IMR-90 (cell line): ENCODE measurements around the gene ZNF195. TPM values are rescaled to one million over a fixed set of nuclear protein-coding genes. Genes with fewer than 3 reads are reported as not detected.
"Not testable (repeated sequence)": the region's sequence is repeated elsewhere in the genome, so short reads cannot be mapped to it uniquely, and the experiment has no call there.

Source experiments
- ATAC-seq: fragments of 200-7000 bp; cut with Tn5 transposase; 2 replicates; pipeline ENCODE4 v1.9.1; 2020; ENCODE audit warnings: low read depth, mild to moderate bottlenecking, moderate library complexity
- BruUV-seq: library from RNA; stranded (reverse); fragments of 400-500 nt; replicated peaks from 2 replicates; lab custom pipeline; 2021; lab: Mats Ljungman, UMichigan
- CTCF ChIA-PET: fragments of 300-600 bp; formaldehyde crosslinking; extraction: SDS; loops from one replicate; lab custom pipeline; 2021; ENCODE audit warnings: antibody characterized with exemption; lab: Yijun Ruan, JAX
- POLR2A ChIA-PET: fragments of 300-600 bp; sonication (Branson Sonifier 250); formaldehyde crosslinking; loops from one replicate; lab custom pipeline; 2022; ENCODE audit warnings: antibody characterized with exemption; ENCODE audit not compliant: unreplicated experiment; lab: Charles Lee
- DNase-seq: peaks from one replicate; pipeline ENCODE4 v3.0.0; 2013
- H2AFZ ChIP-seq: replicated peaks from 2 replicates; pipeline ENCODE3; 2013; ENCODE audit warnings: low read length, mild to moderate bottlenecking; ENCODE audit not compliant: poor library complexity
- H2AK5ac ChIP-seq: 2 replicates; pipeline ENCODE4 v1.6.1; 2013; ENCODE audit warnings: low read depth, low read length, inconsistent platforms
- H2AK9ac ChIP-seq: replicated peaks from 2 replicates; pipeline ENCODE3; 2013; ENCODE audit warnings: mild to moderate bottlenecking, low read depth, low read length, moderate library complexity; ENCODE audit not compliant: poor library complexity
- H2BK120ac ChIP-seq: 2 replicates; pipeline ENCODE4 v1.6.1; 2013; ENCODE audit warnings: low read depth, low read length, inconsistent platforms
- H2BK15ac ChIP-seq: 3 replicates; pipeline ENCODE4 v1.6.1; 2013; ENCODE audit warnings: low read depth, low read length, inconsistent platforms
- H2BK20ac ChIP-seq: 2 replicates; pipeline ENCODE4 v1.6.1; 2013; ENCODE audit warnings: low read depth, mild to moderate bottlenecking, inconsistent platforms, low read length, moderate library complexity
- H2BK5ac ChIP-seq: 2 replicates; pipeline ENCODE4 v1.6.1; 2013; ENCODE audit warnings: mild to moderate bottlenecking, low read depth, low read length, inconsistent platforms; ENCODE audit not compliant: poor library complexity, severe bottlenecking
- H3K14ac ChIP-seq: replicated peaks from 2 replicates; pipeline ENCODE4 v1.6.1; 2013; ENCODE audit warnings: low read depth, low read length, inconsistent platforms
- H3K18ac ChIP-seq: 2 replicates; pipeline ENCODE4 v1.6.1; 2013; ENCODE audit warnings: low read depth, low read length, control low read depth
- H3K23ac ChIP-seq: 2 replicates; pipeline ENCODE4 v1.6.1; 2013; ENCODE audit warnings: low read depth, low read length, inconsistent platforms
- H3K27ac ChIP-seq: 2 replicates; pipeline ENCODE4 v1.5.1; 2013; ENCODE audit warnings: mild to moderate bottlenecking, control low read depth, low read length; ENCODE audit not compliant: insufficient read depth
- H3K27me3 ChIP-seq: 2 replicates; pipeline ENCODE4 v1.6.1; 2013; ENCODE audit warnings: low read length; ENCODE audit not compliant: control insufficient read depth, insufficient read depth
- H3K36me3 ChIP-seq: 2 replicates; pipeline ENCODE4 v1.6.1; 2013; ENCODE audit warnings: low read length, mixed read lengths; ENCODE audit not compliant: control insufficient read depth, insufficient read depth
- H3K4ac ChIP-seq: 2 replicates; pipeline ENCODE4 v1.6.1; 2013; ENCODE audit warnings: low read depth, low read length, inconsistent platforms
- H3K4me1 ChIP-seq: 2 replicates; pipeline ENCODE4 v1.6.1; 2013; ENCODE audit warnings: low read length, mixed read lengths; ENCODE audit not compliant: control insufficient read depth, insufficient read depth
- H3K4me2 ChIP-seq: 2 replicates; pipeline ENCODE4 v1.6.1; 2013; ENCODE audit warnings: low read depth, mild to moderate bottlenecking, control low read depth, low read length, moderate library complexity
- H3K4me3 ChIP-seq: 2 replicates; pipeline ENCODE4 v1.5.1; 2013; ENCODE audit warnings: low read depth, mild to moderate bottlenecking, control low read depth, low read length, moderate library complexity; ENCODE audit not compliant: insufficient read depth
- H3K56ac ChIP-seq: 2 replicates; pipeline ENCODE4 v1.6.1; 2013; ENCODE audit warnings: low read length, inconsistent platforms; ENCODE audit not compliant: insufficient read depth; ENCODE audit errors: extremely low read depth
- H3K79me1 ChIP-seq, 2 experiments: 2 replicates each; pipeline ENCODE4 v1.6.1; 2013; ENCODE audit warnings: low read length in 2 of 2, inconsistent platforms in 1 of 2, low read depth in 1 of 2
- H3K9ac ChIP-seq: 2 replicates; pipeline ENCODE4 v1.6.1; 2013; ENCODE audit warnings: low read depth, low read length, control low read depth
- H3K9me1 ChIP-seq: 2 replicates; pipeline ENCODE4 v1.6.1; 2013; ENCODE audit warnings: low read length, inconsistent platforms; ENCODE audit not compliant: insufficient read depth
- H3K9me3 ChIP-seq: 2 replicates; pipeline ENCODE4 v1.6.1; 2013; ENCODE audit warnings: low read length; ENCODE audit not compliant: control insufficient read depth, insufficient read depth
- H4K20me1 ChIP-seq: 2 replicates; pipeline ENCODE4 v1.6.1; 2013; ENCODE audit warnings: low read length, inconsistent platforms; ENCODE audit not compliant: insufficient read depth
- H4K5ac ChIP-seq: 2 replicates; pipeline ENCODE4 v1.6.1; 2013; ENCODE audit warnings: mild to moderate bottlenecking, low read depth, low read length, control low read depth
- H4K8ac ChIP-seq, 2 experiments: 2 replicates each; pipeline ENCODE4 v1.6.1; 2013; ENCODE audit warnings: low read depth in 2 of 2, low read length in 2 of 2, control low read depth in 1 of 2, inconsistent platforms in 1 of 2
- H4K91ac ChIP-seq: 2 replicates; pipeline ENCODE4 v1.6.1; 2013; ENCODE audit warnings: low read depth, low read length, inconsistent platforms; ENCODE audit not compliant: insufficient read depth
- RAD21 ChIP-seq: IDR thresholded peaks from 2 replicates; pipeline ENCODE4 v1.6.1; 2012; ENCODE audit warnings: low read length, improper control_type of control experiment
- WGBS, 2 experiments: methylation state at CpG; one replicate each; pipeline versions ENCODE4 v1.1.5 to v1.1.7; 2013; ENCODE audit warnings: missing lambda C conversion rate in 2 of 2; ENCODE audit not compliant: insufficient read length in 1 of 2; ENCODE audit errors: extremely low coverage in 2 of 2; 5-methylcytosine and 5-hydroxymethylcytosine counted together
- dilution Hi-C: fragments of 300-500 bp; cut with HindIII; formaldehyde crosslinking; loops from one replicate; pipeline ENCODE4 v1.14.3; 2018; ENCODE audit warnings: low sequenced_read_pairs; ENCODE audit not compliant: unreplicated experiment
- in situ Hi-C: fragments of 300-500 bp; cut with MboI; formaldehyde crosslinking; loops from 3 replicates; pipeline ENCODE4 v1.14.3; 2019; ENCODE audit warnings: low sequenced_read_pairs, inconsistent platforms, mixed read lengths
- intact Hi-C: fragments of 100-400 bp; cut with micrococcal nuclease; formaldehyde crosslinking; loops from 2 replicates; pipeline ENCODE4 v1.10.0; 2022
- polyA plus RNA-seq, 3 experiments: library from polyadenylated mRNA; depleted of rRNA; stranded (reverse); fragments of >200 nt; gene quantifications; 2 replicates each; pipeline ENCODE4 v1.2.3, GENCODE V29; 2012; ENCODE audit warnings: low replicate concordance in 1 of 3
- total RNA-seq: library from RNA; depleted of rRNA; stranded (reverse); fragments of >200 nt; gene quantifications from 2 replicates; pipeline ENCODE4 v1.2.3, GENCODE V29; 2012
- TF ChIP-seq, protein P1 (sequence below): conservative IDR thresholded peaks from 2 replicates; pipeline ENCODE4 v1.5.1; 2012; ENCODE audit warnings: mild to moderate bottlenecking, low read depth, low read length, improper control_type of control experiment

The ZNF195 gene
- total and polyA plus RNA-seq, 2 of the 4 experiments (the other 2 are of a cell fraction): 10.2 to 24.4 TPM

DNA sequence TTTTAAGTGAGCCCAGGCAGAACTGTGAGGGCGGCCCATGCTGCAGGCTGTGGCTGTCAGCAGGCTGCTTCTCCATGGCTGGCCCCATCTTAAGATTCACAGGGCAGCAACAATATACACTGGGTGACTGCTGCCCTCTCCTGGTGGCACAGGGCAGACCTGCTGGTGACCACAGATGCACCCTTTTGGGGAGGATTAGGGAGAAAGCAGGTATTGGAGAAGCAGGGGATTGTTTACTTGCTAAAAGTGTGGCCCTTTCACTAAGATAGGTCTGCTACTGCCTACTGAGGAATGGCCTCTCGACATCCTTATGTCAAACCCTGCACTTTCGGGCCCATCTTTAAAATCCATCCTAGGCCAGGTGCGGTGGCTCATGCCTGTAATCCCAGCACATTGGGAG, 38.1 kb upstream of the ZNF195 start:
- H3K9me3 ChIP-seq, H2AFZ ChIP-seq, H3K9ac ChIP-seq, H2BK20ac ChIP-seq, H3K27ac ChIP-seq, H3K18ac ChIP-seq, H2BK15ac ChIP-seq, ATAC-seq, H3K36me3 ChIP-seq, H4K5ac ChIP-seq, H4K91ac ChIP-seq, H3K4me3 ChIP-seq, H3K4ac ChIP-seq, H2AK9ac ChIP-seq, CTCF ChIA-PET, H3K4me1 ChIP-seq, H4K20me1 ChIP-seq, H3K9me1 ChIP-seq, H3K23ac ChIP-seq, H3K14ac ChIP-seq, H2BK5ac ChIP-seq, H2AK5ac ChIP-seq, H3K4me2 ChIP-seq, H4K8ac ChIP-seq, POLR2A ChIA-PET, H3K27me3 ChIP-seq, H3K56ac ChIP-seq, H3K79me1 ChIP-seq, dilution Hi-C loops, intact Hi-C loops, H2BK120ac ChIP-seq, BruUV-seq: not testable (repeated sequence)
- DNase-seq: peak; percentile 56
- in situ Hi-C loops: loop anchor here (25.0 kb wide), 1 partner anchor 355 kb away; the partner anchor contains the start of gene CARS1
- WGBS, 2 experiments: no CpG with 5 or more reads among the region's 4 CpGs
- peak; percentile 40 for TF ChIP-seq RAD21
- TF ChIP-seq, protein P1, sequence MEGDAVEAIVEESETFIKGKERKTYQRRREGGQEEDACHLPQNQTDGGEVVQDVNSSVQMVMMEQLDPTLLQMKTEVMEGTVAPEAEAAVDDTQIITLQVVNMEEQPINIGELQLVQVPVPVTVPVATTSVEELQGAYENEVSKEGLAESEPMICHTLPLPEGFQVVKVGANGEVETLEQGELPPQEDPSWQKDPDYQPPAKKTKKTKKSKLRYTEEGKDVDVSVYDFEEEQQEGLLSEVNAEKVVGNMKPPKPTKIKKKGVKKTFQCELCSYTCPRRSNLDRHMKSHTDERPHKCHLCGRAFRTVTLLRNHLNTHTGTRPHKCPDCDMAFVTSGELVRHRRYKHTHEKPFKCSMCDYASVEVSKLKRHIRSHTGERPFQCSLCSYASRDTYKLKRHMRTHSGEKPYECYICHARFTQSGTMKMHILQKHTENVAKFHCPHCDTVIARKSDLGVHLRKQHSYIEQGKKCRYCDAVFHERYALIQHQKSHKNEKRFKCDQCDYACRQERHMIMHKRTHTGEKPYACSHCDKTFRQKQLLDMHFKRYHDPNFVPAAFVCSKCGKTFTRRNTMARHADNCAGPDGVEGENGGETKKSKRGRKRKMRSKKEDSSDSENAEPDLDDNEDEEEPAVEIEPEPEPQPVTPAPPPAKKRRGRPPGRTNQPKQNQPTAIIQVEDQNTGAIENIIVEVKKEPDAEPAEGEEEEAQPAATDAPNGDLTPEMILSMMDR: peak; percentile 36
